GM21619 (cell line): ENCODE data around the gene PPP2CA.
A peak's percentile ranks its signal among the peaks of the same experiment; 100 is the strongest.
"Not testable (repeated sequence)": the region's sequence is repeated elsewhere in the genome, so short reads cannot be mapped to it uniquely, and the experiment has no call there.

Source experiments
- ATAC-seq: cut with Tn5 transposase; IDR thresholded peaks from one replicate; pipeline ENCODE4 v1.9.1; 2021; ENCODE audit not compliant: unreplicated experiment

The PPP2CA gene

DNA sequence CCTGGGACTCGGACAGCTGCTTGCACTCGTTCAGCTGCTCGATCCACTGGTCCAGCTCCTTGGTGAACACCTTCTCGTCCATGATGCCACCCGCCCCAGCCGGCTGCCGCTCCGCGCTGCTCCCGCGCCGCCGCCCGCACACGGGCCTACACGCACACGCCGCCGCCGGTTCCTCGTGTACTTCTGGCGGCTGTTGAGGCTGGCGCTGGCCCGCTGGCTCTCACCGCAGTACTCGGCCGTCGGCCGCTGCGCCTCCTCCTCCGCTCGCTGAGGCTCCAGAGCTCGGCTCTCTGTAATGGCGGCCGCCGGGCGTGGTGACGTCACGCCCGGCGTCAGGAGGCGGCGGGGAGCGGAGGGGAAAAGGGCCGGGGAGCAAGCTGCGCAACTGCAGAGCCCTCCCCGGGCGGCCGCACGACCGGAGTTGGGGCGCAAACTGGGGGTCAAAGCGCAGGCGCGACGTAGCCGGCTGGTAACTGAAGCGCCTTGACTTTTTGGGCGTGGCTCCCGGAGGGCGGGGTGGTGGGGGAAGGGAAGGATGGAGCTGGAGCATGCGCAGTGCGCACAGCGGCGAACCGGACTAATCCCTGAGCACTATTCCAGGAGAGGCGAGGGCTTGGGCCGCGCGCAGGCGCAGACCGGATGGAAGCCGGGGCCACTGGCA is at the start of gene PPP2CA:
Gene PPP2CA (minus strand): TSS at position 294 of the 661 bp plus-strand sequence. CDS start 212 bp downstream, at position 82.
- ATAC-seq = peak; percentile 78

DNA sequence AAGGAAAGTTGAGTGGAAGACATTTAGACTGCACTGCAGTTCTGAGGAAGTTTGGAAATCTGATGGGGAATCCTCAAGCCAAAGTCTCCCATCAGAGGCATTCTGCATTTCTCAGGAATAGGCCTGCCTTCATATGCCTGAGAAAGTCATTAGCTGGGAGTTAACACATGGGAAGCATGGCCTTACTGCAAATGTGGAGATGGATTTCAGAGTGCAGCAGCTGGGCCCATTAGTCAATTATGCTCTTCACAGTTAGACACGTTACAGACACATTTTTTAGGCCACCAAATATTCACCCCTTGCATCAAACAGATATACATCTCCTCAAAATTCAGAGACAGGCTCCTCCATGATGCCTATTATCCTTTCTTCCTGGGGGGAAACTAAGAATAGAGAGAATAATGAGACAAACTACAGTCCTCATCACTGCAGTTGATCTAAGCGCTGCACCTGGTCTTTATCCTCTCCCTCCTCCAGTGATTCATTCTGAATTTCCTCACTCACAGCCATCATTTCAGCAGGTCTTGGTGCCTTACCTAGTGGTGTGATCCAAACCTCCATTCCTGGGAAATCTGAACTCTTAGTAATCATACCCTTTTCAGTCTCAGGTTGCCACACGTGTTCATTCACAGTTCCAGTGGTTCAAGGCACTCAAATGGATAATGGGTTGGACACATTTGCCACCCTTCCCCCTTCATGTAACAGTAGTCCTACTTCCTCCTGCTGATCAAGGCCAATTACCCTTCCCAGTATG is 47.9 kb upstream of the PPP2CA start:
- no peak for ATAC-seq

DNA sequence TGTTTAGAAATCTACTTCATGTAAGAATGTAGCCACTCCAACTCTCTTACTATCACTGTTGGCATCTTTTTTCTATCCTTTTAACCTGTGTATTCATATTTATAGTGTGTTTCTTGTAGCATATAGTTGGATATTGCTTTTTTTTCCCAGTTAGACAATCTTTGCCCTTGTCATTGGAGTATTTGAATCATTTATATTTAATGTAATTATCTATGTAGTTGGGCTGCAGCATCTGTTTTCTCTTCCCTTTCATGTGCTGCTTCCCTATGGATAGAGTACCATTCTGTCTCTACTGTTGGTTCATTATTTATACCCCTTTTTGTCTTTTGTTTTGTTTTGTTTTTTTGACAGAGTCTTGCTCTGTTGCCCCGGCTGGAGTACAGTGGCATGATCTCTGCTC is 45.2 kb upstream of the PPP2CA start:
- no peak for ATAC-seq

DNA sequence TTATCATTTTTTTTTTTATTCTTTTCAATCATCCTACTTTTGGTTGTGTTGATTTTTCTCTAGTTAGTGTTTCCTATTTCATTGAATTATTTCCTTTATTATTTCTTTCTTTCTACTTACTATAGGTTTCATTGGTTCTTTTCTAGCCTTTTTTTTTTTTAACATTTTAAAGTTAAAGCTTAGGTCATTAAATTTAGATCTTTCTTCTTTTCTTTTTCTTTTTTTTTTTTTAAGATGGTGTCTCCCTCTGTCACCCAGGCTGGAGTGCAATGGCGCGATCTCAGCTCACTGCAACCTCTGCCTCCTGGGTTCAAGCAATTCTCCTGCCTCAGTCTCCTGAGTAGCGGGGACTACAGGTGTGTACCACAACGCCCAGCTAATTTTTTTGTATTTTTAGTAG is 43.0 kb upstream of the PPP2CA start:
- ATAC-seq = no peak

DNA sequence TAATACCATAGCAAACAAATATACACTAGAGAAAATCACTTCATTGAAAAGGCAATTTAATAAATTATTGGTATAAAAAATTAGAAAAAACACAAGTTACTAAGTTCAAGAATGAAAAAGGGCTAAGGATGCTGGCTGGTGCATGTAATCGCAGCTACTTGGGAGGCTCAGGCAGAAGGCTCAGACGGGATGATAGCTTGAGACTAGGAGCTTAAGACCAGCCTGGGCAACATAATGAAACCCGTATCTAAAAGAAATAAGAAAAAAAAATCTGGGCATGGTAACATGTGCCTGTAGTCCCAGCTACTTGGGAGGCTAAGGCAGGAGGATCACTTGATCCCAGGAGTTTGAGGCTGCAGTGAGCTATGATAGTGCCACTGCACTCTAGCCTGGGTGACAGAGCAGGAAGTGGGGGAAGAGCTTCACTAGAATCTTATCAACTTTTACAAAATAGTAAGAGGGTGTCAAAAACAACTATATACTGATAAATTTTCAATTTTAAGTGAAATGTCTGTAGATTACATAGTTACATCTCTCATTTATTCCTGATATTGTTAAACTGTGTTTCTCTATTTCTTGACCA is 42.2 kb upstream of the PPP2CA start:
- ATAC-seq = no peak

DNA sequence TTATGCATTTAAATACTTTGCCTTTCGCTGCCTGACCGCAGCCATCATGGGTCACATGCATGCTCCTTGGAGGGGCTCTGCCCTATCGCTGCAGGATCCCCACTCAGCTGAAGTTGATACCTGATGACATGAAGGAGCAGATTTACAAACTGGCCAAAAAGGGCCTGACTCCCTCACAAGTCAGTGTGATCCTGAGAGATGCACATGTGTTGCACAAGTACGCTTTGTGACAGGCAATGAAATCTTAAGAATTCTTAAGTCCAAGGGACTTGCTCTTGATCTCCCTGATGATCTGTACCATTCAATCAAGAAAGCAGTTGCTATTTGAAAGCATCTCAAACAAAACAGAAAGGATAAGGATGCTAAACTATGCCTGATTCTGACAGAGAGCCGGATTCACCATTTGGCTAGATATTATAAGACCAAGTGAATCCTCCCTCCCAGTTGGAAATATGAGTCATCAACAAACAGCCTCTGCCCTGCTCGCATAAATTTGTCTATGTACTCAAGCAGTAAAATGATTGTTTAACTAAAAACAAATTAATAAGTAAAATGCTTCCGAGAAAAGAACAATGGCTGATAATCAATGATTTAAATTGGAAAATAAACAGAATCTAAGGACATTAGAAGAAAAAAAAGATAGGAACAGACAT is 41.6 kb upstream of the PPP2CA start:
- ATAC-seq = no peak

DNA sequence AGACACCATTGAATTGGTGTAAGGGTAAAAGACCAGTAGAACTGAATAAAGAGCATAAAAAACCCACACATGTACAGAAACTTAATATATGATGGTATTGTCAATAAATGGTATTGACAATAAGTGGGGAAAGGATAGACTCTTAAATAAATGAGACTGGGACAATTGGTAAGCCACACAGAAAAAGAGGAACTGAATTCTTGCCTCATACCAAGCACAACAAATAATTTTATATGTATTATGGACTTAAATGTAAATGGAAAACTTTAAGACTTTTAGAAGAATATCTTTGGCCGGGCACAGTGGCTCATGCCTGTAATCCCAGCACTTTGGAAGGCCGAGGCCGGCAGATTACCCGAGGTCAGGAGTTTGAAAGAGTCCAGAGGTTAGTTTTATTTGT is 37.9 kb upstream of the PPP2CA start:
- ATAC-seq = no peak

DNA sequence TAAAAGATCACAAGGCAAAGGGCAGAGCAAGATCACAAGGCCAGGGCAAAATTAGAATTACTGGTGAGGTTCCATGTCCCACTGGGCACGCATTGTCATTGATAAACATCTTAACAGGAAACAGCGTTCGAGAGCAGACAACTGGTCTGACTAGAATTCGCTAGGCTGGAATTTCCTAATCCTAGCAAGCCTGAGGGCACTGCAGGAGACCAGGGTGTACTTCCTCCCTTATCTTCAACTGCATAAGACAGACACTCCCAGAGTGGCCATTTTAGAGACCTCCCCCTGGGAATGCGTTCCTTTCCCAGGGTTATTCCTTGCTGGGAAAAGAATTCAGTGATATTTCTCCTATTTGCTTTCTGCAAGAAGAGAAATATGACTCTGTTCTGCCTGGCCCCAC is 36.8 kb upstream of the PPP2CA start:
- not testable (repeated sequence) for ATAC-seq

DNA sequence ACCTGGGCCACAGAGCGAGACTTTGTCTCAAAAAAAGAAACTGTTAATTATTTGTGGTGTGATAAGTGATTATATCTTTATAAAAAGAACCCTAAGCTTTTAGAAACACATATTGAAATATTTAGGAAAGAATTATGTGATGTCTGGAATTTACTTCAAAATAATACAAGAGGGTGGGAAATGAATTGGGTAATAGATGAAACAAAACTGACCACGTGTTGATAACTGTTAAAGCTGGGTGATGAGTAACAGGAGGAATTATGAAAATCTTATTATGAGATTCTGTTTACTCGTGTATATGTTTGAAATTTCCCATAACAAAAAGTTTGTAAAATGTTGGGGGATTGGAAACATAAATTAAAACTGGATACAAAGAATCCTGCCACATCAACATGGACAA is 33.0 kb upstream of the PPP2CA start:
- no peak for ATAC-seq

DNA sequence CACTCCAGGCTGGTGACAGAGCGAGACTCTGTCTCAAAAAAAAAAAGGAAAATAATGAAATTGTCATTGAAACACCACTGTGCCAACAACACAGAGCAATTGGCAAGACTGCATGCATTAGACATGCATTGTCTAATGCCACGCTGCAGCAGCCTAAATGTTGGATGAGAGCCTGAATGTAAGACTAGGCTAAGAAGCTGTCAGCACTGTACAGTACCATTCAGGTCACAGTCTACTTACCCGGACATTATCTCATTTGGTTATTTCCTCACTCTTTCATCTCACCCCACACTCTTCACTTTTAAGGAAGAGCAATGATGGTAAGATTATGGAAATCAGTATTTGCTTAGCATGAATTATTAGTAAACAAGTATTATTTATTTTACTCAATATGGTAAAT is 31.3 kb upstream of the PPP2CA start:
- ATAC-seq = no peak

DNA sequence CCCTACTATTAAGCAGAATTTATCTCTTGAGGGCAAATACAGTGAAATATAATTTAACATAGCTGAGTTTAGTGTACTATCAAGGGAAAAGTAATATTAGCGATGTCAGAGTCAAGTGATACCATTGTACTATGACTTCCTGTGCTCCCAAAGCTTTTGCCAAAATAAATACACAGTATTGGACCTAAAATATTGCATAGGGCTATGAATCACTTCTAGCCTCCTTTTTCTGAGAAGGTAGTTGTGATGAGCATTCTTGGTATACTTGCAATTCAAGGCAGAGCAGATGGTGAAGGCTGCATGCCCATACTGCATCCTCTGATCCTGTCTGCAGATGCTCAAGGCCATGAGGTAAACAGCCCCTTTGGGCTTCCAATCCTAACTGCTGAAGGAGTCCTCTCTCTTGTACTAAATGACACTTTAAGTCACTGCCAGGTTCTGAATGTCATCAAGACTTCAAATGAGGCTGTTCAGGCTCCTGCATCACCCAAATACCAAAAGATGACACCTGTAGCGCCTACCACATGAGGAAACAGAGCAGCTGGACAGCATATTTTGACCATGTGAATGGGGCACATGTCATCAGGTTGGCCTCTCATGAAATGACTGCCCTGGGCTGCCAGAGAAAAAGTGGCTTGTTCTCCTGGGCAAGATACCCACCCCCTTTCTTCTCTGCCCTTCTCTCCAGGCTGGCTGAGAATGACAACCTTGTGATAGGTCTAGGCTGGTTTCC is 29.7 kb upstream of the PPP2CA start:
- no peak for ATAC-seq

DNA sequence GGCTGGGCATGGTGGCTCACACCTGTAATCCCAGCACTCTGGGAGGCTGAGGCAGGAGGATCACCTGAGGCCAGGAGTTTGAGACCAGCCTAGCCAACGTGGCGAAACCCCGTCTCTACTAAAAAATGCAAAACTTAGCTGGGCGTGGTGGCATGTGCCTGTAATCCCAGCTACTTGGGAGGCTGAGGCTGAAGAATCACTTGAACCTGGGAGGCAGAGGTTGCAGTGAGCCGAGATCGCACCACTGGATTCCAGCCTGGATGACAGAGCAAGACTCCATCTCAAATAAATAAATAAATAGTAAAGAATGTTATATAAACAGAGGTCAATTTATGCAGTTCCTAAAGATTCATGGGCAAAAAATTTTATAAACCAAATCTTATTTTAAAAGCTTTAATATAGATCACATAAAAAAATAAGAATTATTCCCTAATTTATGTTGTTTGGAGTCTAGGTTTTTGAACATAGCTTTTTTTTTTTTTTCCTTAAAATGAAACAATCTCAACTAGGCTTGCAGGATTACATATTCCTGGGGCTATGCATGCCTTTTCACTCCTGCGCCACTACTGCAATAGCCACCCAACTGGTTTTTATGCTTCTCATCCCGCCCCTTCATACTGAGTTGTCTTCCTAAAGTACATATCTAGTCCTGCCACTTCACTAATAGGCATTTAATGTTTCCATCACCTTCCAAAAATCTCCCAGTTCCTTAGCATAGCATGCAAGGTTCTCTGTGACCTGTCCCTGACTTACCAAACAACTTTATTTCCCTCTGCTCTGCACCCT is 27.7 kb upstream of the PPP2CA start:
- not testable (repeated sequence) for ATAC-seq

DNA sequence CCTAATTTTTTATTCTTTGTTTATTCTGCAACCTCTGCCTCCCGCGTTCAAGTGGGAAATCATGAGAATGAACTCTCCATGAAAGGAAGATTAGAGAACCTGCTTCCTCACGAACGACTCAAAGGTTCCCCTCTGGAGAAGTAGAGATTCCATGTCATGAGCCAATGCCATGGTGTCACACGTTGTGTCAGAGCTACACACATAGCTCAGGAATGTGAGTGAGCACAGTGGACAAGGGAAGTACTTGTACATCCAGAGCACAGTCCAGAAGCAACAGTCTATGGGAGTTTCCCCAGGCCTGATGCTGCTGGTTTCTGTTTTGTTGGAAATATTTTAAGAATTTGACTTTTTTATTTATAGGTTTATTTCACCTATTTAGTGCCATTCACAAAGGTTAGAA is 26.8 kb upstream of the PPP2CA start:
- ATAC-seq = no peak

DNA sequence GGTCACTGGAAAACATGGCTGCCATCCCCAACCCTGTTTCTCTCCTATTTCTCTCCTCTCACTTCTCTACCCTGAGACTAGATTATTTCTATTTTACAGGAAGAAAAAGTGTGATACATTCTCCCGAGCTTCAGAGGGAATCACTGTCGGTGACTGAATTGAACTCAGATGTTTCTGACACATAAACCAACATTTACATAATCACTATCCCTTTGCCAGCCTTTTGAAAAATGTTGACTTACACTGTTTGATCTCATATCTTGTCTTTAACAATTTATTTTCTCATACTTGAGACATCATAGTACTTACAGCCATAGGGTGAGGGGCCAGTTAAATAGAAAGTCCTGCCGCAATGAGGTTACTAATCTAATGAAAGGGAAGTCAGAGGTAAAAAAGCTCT is 25.1 kb upstream of the PPP2CA start:
- ATAC-seq = no peak

DNA sequence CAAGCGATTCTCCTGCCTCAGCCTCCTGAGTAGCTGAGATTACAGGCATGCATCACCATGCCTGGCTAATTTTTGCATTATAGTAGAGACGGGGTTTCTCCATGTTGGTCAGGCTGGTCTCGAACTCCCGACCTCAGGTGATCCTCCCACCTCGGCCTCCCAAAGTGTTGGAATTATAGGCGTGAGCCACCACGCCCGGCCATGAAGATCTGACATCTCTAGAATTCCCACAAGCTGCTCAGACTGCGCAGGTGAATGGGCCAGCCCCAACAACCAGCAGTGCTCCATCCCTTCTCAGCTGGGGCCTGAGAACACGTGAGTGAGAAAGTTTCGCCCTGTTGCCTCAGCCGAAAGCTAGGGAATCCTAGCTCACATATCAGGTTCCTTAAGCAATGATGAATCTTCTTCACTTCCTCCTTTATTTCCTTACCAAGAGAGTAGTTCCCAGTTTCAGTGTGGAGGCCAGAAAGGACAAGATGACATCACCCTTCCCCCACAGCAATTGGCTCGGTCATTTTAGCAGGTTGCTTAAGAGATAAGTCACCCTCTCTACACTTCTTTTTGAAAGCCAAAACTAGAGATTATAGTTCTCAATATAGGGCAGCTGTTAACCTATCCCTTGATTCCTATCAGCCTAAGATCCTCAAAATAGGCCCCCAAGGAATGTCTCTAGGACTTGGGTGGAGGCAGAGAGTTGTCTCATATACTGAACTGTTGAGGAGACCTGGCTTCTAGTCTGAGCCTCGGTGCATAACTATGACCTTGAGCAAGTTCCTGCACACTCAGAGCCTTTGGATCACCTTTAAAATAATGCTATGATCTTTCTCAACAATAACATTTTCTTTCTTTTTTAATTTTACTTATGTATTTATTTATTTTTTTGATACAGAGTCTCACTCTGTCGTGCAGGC is 23.9 kb upstream of the PPP2CA start:
- ATAC-seq = no peak

DNA sequence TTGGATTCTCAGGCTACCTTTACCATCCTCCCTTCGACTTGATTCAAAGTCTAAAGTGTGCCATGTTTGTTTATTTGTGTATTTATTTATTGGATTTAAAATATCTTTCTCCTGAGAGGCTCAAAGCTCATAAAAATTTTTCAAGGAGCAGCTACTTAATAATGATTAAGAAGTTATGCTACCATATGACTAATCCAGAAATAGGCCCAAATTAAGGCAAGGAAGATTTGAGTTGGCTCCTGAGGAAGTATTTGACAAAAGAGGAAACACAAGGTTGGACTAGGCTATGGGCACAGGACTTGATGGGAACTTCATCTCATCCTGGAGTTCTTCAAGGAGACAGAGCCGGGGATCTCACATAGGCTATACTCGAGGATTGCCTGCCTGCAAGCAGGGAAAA is 22.4 kb upstream of the PPP2CA start:
- no peak for ATAC-seq

DNA sequence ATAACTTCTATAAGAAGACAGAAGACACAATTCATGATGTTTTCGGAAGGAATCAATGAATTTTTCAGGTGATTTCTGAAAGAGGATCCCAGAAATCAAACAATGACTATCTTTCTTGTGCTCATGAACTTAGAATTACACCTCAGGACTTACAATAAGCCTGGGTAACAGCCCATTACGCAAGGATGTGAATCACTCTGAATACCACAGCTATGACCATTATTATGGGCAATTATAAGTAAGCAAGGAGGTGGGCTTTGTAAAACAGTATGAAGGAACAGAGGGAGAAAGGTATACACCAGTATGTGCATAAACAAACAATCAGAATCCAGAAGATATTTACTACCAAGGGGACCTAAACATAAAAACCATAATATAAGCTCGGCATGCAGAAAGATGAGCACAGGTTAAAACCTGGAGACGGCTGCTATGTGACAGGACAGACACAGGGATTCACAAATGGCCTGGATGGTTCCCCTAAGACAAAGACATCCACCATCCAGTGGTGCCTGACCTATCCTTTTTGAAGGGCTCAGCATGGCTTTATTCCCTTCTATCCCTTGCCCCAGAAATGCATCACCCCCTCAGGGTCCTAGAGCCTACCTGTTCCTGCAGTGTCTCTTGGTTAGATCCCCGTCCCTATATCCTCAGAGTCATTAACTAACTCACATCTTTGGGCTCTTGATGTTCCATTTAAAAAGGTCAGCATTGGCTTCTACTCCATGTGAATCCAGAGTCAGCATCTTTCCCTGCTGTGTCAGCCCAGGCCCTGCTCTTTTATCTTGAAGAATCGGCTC is 21.8 kb upstream of the PPP2CA start:
- ATAC-seq = no peak

DNA sequence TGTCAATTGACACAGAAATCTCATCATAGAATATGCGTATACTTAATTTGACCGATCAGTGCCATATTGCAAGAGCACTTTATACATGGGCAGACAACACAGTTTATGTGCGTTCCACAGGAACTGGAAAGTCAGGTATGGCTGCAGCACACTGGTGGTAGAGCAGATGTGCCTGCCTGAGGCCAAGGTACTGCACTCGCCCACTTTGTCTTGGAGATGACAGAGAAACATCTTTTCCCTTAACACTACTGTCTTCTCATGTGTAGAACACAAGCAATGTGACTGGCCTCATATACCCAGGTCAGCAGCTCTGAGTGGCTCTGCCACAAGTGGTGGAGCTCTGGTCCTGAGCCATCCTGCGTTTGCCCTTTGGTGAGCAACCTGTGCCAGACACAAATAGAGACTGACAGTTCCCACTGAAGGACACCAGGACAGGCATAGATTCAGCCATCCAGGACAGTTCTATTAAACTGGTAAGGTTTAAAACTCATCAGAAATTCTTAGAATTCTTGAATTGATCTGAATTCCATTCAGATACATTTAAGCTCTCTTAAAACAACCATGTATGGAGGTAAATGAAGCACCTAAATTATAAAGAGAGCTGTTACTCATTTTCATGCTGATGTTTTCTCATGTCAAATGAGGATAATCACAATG is 21.0 kb upstream of the PPP2CA start:
- no peak for ATAC-seq
